BJ (cell line): ENCODE data around the gene MRPL28. TPM values are rescaled to one million over a fixed set of nuclear protein-coding genes. Genes with fewer than 3 reads are reported as not detected.

Experiments
- CTCF ChIA-PET: fragments of 350-600 bp; formaldehyde crosslinking; extraction: SDS; loops from one replicate; lab custom pipeline; 2021; ENCODE audit warnings: antibody characterized with exemption, inconsistent platforms; lab: Yijun Ruan, JAX
- POLR2A ChIA-PET: fragments of 300-600 bp; sonication (Branson Sonifier 250); formaldehyde crosslinking; extraction: SDS; loops from one replicate; lab custom pipeline; 2021; ENCODE audit warnings: antibody characterized with exemption; lab: Charles Lee
- DNase-seq: peaks from one replicate; pipeline ENCODE4 v3.0.0-alpha.2; 2011; ENCODE audit warnings: low read depth
- H3K27me3 ChIP-seq: 2 replicates; pipeline ENCODE4 v1.6.0; 2011; ENCODE audit warnings: low read length; ENCODE audit not compliant: control insufficient read depth, insufficient read depth
- H3K36me3 ChIP-seq: 2 replicates; pipeline ENCODE4 v1.5.1; 2011; ENCODE audit warnings: low read length; ENCODE audit not compliant: control insufficient read depth, insufficient read depth
- H3K4me3 ChIP-seq: 2 replicates; pipeline ENCODE4 v1.5.1; 2011; ENCODE audit warnings: low read depth, mild to moderate bottlenecking, control low read depth, low read length
- polyA plus RNA-seq: library from polyadenylated mRNA; depleted of rRNA; stranded (reverse); fragments of >200 nt; gene quantifications from 2 replicates; pipeline ENCODE4 v1.2.3, GENCODE V29; 2011
- TF ChIP-seq, protein P1 (sequence below): IDR thresholded peaks from 2 replicates; pipeline ENCODE4 v1.5.1; 2011; ENCODE audit warnings: low read depth, mild to moderate bottlenecking, control low read depth, inconsistent platforms, low read length, moderate library complexity; ENCODE audit not compliant: insufficient read depth

Gene MRPL28
- polyA plus RNA-seq, 1 experiment = 188 TPM

DNA sequence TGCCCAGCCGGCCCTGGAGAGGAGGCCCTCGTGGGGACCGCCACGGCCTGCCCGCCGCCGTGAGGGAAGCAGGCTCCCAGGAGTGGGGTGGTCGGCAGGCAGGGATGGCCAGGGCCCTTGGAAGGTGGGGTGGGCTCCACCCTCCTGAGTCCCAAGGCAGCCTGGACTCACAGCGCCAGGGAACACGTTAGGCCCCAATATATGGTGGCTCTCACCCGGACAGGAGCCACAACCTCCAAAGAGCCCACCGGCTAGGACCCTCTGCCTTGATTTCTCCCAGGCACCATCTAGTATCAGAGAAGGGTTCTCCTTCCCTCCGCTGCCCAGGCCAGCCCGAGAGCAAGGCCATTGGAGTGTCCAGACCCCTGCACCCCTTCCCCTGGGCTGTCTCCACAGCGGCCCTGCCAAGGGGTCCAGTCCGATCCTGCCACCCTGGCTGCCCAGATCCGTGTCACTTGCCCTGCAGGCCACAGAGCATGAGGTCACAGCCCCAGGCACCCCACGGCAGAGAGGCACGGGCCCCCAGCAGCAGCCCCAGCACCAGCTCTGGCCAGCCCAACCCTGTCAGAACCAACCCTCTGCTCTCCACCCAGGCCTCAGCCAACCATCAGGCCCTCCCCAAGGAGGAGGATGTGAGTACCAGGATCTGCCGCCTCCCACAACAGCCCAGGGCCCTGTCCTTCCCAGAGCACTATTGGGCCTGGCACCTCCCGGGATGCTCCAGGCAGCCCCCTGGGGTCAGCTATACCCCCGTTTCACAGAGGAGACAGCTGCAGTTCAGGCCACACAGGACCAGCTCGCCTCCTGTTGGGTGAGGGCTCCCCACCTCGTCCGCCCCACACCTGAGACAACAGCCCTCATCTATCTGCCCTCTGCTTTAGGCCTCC, 16.7 kb downstream of the MRPL28 start:
- ChIA-PET POLR2A (interaction anchor here (0.6 to 0.7 kb wide), 3 partner anchors 72 to 251 kb away, joined by 3 to 18 read pairs (median 14); no protein-coding TSS in a partner anchor), CTCF (interaction anchor here (0.6 to 2.1 kb wide), 6 partner anchors 9 to 288 kb away, joined by 3 to 5 read pairs (median 4); no protein-coding TSS in a partner anchor)
- Histone ChIP-seq H3K27me3 (no peaks in the 10 kb centered on the region), H3K4me3 (peak overlapping the region; percentile 68), H3K36me3 (peaks cover 1% of the 10 kb centered on the region; the same call in 1 of the 2 replicates)
- TF ChIP-seq, protein P1, sequence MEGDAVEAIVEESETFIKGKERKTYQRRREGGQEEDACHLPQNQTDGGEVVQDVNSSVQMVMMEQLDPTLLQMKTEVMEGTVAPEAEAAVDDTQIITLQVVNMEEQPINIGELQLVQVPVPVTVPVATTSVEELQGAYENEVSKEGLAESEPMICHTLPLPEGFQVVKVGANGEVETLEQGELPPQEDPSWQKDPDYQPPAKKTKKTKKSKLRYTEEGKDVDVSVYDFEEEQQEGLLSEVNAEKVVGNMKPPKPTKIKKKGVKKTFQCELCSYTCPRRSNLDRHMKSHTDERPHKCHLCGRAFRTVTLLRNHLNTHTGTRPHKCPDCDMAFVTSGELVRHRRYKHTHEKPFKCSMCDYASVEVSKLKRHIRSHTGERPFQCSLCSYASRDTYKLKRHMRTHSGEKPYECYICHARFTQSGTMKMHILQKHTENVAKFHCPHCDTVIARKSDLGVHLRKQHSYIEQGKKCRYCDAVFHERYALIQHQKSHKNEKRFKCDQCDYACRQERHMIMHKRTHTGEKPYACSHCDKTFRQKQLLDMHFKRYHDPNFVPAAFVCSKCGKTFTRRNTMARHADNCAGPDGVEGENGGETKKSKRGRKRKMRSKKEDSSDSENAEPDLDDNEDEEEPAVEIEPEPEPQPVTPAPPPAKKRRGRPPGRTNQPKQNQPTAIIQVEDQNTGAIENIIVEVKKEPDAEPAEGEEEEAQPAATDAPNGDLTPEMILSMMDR = no peak
- no peak for DNase-seq

DNA sequence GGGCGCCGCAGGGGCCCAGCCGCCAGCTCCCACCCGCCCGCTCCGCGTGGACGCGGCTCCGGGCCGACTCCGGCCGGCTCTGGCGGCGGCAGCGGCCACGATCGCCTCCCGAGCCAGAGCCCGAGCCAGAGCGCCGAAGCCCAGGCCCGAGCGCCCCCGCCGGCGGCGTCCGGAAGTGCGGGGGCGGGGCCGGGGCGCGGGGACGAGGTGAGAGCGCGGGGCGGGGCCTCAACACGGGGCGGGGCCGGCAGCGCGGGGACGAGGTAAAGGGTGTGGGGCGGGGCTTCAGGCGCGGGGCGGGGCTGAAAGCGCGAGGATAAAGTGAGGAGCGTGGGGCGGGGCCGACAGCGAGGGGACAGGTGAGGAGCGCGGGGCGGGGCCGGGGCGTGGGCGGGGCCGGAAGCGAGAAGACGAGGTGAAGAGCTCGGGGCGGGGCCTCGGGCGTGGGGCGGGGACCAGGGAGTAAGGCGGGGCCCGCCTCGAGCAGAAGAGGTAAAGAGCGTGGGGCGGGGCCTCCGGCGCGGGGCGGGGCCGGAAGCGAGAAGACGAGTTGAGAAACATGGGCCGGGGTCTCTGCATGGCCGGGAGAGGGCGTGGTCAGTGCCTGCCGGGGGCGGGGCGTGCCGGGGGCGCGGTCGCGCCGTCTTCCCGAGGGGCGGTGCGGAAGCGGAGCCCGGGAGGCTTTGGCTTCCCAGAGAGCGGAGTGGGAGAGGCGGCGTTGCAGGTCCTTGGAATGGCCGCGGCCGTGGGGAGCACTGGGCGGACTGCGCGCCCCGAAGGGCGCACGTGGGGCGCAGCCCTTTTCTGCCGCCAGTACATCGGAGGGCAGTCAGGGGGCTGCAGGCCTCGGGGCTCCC, 17.6 kb downstream of the MRPL28 start, which contains the start of gene AXIN1:
TSS of gene AXIN1 (minus strand) at position 177 of the 857 bp plus-strand sequence. CDS start 5,698 bp downstream, outside the sequence.
- Histone ChIP-seq H3K27me3 (no peaks in the 10 kb centered on the region), H3K36me3 (peaks cover 1% of the 10 kb centered on the region), H3K4me3 (peak within 1 kb of the TSS; percentile 68)
- CTCF ChIA-PET = interaction anchor here (1.1 to 2.1 kb wide), 7 partner anchors 9 to 287 kb away, joined by 3 to 10 read pairs (median 6); partner anchors contain the start of gene LUC7L
- TF ChIP-seq, protein P1 = no peak
- POLR2A ChIA-PET = interaction anchor here (0.6 to 0.7 kb wide), 4 partner anchors 73 to 250 kb away, joined by 3 to 18 read pairs (median 10); no protein-coding TSS in a partner anchor
- peak; percentile 50 for DNase-seq

DNA sequence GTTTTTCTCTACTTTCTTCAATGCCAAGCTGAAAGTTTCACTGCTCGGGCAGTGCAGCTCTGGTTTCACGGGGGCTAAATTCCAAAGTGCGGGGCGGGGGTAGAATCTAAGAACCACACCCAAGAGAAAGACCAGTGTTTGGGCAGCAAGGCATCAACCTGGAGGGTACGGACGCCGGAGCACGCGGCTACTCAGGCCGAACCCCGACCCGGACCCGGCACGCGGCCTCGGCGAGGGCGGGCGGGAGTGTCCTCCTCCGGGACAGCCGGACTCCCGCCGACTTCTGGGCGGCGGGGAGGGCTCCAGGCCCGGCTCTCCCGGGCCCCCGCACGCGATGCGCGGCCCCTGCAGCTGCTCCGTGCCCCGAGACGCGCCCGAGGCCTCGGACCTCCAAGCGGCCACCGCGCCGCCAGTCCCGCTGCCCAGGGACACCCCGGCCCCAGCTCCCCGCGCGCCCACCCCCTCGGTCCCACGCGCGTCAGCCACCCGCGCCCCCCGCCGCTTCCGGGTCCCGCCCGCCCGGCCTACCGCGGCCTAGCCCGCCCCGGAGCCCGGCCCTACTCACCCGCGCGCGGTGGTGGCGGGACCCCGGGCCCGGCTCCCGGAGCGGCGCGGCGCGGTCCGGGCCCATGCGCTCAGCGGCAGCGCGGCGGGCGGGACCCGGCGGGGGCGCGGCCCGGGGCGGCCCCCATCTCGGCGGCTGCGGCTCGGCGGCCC, 18.4 kb downstream of the MRPL28 start:
- TF ChIP-seq, protein P1 = no peak
- Histone ChIP-seq H3K36me3 (peaks cover 1% of the 10 kb centered on the region), H3K27me3 (no peaks in the 10 kb centered on the region), H3K4me3 (peak overlapping the region; percentile 68)
- no peak for DNase-seq
- ChIA-PET CTCF (interaction anchor here (1.2 to 2.1 kb wide), 6 partner anchors 9 to 245 kb away, joined by 4 to 10 read pairs (median 6); partner anchors contain the start of gene LUC7L), POLR2A (interaction anchor here (0.6 kb wide), 1 partner anchor 217 kb away, joined by 5 read pairs; no protein-coding TSS in a partner anchor)

DNA sequence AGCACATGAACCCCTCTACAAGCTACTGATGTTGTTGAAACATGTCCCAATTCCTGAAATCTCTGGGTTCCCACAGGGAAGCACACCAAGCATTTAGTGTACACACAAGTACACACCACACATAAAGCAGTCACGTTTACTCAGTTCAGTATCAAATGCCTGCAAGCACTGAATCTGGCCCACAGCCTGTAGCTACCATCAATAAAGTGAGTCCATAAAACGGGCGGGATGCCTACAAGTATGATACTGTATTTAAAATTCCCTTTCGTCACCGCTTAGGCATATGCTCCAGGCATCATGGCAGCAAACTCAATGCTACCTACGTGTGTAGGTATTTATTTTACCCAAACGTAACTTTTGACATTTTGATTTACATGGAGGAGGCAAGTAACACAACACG, 20.1 kb downstream of the MRPL28 start:
- Histone ChIP-seq H3K36me3 (peaks cover 3% of the 10 kb centered on the region), H3K4me3 (no peak overlapping the region), H3K27me3 (no peaks in the 10 kb centered on the region)
- ChIA-PET CTCF (interaction anchor here (0.8 to 2.4 kb wide), 2 partner anchors 12 to 13 kb away, joined by 3 to 8 read pairs; no protein-coding TSS in a partner anchor), POLR2A (no interaction called here)
- DNase-seq = no peak
- TF ChIP-seq, protein P1 = no peak
